ENCODE measurements around the gene ENTPD8.

GRCh38 chr9:137387891-137388560 lies 53.1 kb downstream of the ENTPD8 start:
- TF ChIP-seq, protein P1, sequence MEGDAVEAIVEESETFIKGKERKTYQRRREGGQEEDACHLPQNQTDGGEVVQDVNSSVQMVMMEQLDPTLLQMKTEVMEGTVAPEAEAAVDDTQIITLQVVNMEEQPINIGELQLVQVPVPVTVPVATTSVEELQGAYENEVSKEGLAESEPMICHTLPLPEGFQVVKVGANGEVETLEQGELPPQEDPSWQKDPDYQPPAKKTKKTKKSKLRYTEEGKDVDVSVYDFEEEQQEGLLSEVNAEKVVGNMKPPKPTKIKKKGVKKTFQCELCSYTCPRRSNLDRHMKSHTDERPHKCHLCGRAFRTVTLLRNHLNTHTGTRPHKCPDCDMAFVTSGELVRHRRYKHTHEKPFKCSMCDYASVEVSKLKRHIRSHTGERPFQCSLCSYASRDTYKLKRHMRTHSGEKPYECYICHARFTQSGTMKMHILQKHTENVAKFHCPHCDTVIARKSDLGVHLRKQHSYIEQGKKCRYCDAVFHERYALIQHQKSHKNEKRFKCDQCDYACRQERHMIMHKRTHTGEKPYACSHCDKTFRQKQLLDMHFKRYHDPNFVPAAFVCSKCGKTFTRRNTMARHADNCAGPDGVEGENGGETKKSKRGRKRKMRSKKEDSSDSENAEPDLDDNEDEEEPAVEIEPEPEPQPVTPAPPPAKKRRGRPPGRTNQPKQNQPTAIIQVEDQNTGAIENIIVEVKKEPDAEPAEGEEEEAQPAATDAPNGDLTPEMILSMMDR (IDR thresholded peaks at IDR 0.05; ENCODE audit: insufficient read depth, low read length): no peak
- TF ChIP-seq GABPA (IDR thresholded peaks at IDR 0.05; ENCODE audit: low read depth) (no peak), POLR2AphosphoS5 (IDR thresholded peaks at IDR 0.05; ENCODE audit: low read depth) (no peak), SPI1 (IDR thresholded peaks at IDR 0.05; ENCODE audit: borderline replicate concordance, low read depth) (no peak)
- TF ChIP-seq, protein P2, sequence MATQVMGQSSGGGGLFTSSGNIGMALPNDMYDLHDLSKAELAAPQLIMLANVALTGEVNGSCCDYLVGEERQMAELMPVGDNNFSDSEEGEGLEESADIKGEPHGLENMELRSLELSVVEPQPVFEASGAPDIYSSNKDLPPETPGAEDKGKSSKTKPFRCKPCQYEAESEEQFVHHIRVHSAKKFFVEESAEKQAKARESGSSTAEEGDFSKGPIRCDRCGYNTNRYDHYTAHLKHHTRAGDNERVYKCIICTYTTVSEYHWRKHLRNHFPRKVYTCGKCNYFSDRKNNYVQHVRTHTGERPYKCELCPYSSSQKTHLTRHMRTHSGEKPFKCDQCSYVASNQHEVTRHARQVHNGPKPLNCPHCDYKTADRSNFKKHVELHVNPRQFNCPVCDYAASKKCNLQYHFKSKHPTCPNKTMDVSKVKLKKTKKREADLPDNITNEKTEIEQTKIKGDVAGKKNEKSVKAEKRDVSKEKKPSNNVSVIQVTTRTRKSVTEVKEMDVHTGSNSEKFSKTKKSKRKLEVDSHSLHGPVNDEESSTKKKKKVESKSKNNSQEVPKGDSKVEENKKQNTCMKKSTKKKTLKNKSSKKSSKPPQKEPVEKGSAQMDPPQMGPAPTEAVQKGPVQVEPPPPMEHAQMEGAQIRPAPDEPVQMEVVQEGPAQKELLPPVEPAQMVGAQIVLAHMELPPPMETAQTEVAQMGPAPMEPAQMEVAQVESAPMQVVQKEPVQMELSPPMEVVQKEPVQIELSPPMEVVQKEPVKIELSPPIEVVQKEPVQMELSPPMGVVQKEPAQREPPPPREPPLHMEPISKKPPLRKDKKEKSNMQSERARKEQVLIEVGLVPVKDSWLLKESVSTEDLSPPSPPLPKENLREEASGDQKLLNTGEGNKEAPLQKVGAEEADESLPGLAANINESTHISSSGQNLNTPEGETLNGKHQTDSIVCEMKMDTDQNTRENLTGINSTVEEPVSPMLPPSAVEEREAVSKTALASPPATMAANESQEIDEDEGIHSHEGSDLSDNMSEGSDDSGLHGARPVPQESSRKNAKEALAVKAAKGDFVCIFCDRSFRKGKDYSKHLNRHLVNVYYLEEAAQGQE (IDR thresholded peaks at IDR 0.05; ENCODE audit: insufficient replicate concordance, low read depth): no peak
